ENCODE results near the gene TBC1D17.

The TBC1D17 gene

DNA sequence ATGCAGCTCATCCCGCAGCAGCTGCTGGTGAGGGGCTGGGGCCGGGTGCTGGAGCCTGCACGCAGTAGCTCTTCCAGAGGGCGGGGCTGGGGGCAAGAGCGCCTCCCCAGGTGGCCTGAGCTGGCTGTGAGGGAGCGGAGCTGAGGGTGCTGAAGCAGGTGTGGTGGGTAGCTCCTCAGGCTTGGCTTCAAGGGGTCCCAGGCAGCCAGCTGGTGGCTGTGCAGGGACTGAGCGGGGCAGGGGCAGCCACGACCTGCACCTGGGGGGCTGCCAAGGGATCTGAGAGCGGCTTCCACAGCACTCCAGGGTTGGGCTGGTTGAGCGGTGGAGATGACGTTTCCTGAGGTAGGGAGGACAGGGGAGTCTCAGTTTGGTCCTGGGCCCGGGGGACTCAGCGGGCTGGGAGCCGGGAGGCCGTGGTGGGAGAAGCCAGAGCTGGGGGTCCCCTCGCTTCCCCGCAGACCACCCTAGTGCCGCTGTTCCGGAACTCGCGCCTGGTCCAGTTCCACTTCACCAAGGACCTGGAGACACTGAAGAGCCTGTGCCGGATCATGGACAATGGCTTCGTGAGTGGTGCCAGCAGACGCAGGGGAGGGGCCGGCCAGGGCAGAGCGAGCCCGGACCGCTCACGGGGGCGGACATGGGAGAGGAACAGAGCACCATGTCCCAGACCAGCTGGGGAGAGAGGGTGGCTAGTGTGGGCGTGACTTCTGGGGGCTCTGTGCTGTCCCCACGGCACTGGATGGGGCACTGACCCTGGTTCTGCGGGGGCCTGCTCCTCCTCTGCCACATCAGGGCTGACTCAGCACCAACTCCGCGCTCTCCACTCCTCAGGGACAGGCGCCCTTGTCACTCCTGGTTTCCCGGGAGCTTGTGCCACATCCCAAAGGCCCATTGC, 19.2 kb upstream of the TBC1D17 start:
- no peak overlapping the region for H3K27ac ChIP-seq
- H3K4me3 ChIP-seq, result no peak overlapping the region

DNA sequence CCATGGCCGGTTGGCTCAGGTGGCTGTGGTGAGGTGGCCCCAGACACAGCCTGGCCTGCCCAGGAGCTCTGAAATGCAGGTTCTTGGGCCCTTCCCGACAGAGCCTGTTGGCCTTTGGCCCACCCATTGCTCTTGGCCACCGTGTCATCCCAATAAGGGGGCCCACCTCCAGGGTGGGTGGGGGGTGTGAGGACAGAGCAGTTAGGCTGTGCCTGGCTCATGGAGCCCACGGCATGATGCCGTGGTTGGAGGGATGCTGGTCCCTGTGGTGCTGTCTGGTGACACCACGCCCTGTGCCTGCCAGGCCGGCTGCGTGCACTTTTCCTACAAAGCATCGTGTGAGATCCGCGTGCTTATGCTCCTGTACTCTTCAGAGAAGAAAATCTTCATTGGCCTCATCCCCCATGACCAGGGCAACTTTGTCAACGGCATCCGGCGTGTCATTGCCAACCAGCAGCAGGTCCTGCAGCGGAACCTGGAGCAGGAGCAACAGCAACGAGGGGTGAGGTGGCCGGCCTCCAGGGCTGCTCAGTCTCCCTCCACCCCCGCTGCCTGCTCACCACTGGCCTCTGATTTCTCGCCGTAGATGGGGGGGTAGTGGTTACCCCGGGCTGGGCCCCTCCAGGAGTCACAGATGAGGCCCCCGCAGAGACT, 17.7 kb upstream of the TBC1D17 start:
- no peak overlapping the region for H3K4me3 ChIP-seq
- peak overlapping the region in 1 of 21 experiments; percentile 32 for H3K27ac ChIP-seq

DNA sequence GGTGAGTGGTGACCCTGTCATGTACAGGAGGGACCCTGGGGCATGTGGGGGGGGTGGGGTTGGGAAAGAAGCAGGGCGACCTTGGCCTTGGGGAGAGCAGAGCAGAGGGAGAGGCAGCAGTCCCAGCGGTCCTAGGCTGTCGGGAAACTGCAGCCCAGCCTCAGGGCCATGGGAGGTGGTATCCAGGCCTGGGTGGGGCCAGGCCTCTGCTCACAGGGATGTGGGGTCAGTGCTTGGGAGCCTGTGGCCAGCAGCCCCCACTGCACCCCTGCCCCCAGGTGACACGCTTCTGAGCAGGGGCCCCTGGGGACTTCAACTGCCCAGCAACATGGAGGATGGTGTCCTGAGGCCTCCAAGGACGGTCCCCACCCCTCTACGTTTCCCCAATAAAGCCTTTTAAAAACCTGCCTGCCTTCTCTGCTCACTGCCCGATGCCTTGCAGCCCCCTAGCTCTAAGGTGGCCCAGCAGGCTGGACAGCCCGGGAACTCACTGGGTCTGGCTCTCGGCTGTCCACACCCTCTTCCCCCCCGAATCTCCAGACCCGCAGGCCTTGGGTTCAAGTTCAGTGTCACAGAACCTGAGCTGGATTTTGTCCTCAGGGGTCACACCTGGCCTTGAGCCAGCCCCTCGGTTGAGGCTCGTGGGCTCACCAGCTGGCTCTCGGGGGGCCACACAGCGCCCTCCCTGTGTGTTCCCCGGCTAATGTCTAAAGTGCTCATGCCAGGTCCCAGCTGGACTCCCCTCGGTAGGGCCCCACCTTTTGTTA, 17.0 kb upstream of the TBC1D17 start:
- H3K27ac ChIP-seq, result peak overlapping the region in 7 of 21 experiments; percentile 6 to 32 (median 20)

DNA sequence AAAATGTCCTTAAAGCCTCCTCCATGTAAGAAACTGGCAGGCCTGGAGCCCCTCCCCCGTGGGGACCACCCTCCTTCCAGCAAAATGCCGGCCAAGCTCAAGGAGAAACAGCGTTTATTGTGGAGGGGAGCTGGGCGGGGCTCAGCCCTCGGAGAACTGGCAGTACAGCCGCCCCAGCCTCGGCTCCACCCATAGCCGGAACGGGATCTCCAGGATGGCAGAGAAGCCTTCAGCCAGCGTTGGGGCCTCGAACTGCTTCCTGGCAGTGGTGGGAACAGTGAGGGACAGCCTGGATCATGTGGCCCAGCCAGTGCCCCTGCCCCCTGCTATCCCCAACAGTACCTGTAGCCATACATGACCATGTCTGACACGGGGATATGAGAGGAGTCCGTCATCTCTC, 16.4 kb upstream of the TBC1D17 start:
- H3K4me3 ChIP-seq, result no peak overlapping the region
- peak overlapping the region in 6 of 21 experiments; percentile 6 to 31 (median 17) for H3K27ac ChIP-seq

More for the DNA sequence above, 17.0 kb upstream of the TBC1D17 start:
- no peak overlapping the region for H3K4me3 ChIP-seq

DNA sequence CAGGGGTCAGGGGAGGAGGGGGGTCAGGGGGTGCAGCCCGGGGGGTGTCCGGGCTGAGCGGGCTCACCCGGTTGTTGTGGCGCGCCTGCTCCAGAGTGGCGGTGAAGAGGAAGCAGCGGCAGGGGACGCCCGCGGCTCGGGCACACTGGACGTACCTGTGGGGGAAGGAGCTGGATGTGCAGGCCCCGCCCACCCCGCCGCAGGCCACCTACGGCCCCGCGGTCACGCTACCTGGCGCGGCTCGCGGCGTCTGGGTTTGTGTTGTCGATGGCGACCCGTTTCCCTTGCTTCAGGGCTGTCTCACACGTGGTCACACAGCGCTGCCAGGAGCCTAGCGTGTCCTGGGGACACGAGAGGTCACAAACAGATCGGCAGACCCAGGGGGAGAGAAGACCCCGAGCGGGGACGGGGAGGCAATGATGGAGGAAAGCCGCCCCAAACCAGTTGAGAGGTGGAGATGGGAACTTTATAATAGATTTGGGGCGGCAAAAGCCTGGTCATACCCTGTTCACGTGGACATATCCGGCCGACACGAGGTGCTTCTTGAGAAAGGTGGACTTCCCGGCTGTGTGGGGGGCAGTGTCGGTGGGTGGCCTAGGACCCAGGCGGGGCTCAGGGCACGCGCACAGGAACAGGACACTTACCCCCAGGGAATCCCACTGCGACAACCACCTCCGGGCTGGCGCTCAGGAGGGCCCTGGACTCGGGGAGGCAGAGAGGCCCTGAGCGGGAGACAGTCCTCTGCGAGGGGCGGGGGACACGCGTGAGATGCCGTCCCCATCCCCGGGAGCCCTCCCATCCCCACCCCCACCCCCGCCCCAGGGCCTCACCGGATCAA, 15.7 kb upstream of the TBC1D17 start:
- Histone ChIP-seq H3K4me3 (no peak overlapping the region), H3K27ac (peak overlapping the region in 3 of 21 experiments; percentile 6 to 31 (median 14))

DNA sequence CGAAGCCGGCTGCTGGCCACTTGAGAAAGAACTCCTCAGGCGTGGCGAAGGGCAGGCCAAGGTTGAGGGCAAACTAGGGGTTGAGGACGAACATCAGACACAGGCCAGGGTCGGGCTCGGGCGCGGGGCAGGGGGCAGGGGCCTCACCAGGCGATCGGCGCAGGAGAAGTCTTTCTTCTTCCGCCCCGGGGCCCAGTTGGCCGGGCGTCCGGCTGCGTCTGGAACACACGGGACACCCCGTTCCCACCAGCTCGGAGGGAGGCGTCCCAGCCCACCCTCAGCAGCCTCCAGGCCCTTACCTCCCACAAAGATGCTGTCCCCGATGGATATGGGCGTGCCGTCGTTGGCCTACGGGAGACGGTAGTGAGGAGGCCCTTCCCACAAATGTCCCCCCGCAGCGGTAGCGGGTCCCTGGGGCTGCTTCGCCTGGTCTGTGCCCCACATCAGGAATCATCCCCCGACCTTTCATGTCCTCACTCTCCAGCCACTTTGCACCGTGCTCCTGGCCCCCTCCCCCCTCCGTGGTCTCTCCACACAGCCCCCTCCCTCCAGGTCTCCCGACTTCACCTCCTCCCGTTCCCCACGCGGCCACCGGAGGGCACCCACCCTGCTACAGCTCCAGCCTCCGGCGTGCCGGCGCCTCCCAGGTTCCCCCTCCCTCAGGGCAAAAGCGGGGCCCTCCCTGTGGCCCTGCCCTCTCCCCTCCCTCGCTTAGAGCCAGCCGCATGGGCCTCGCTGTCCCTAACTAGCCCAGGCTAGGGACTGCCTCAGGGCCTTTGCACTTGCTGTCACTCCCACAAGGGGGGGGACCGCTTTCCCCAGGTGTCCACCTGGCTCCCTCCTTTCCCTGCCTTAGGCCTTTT, 14.9 kb upstream of the TBC1D17 start:
- no peak overlapping the region for H3K27ac ChIP-seq
- H3K4me3 ChIP-seq, result no peak overlapping the region

DNA sequence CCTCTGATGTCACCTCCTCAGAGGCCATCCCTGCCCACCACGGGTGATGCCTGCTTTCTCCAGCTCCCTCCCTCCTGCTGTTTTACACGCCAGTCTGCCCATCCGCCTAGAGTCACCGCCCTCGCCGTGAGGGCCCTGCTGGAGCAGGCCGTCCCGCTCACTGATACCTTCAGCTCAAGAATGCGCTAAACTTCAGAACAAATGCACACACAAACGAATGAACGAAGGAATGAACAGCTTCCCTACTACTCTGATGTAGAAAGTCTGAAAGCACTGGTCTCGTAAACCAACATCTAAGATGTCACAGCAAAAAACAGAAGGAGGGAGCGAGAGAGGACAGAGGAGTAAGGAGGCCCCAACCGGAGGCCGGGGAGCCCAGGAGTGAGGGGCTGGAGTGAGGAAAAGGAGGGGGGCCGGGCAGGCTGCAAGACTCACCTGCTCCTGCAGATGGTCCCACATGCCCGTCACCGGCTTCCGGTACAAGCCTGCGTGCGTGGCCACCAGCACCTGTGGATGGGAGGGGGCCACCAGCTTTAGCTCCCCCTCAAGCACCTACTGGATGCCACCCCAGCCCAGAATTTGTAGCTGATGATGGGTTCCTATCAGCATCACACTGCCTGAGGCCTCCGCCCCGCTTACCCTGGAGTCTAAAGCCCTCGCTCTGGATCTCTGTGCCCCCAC, 14.1 kb upstream of the TBC1D17 start:
- Histone ChIP-seq H3K27ac (no peak overlapping the region), H3K4me3 (no peak overlapping the region)

DNA sequence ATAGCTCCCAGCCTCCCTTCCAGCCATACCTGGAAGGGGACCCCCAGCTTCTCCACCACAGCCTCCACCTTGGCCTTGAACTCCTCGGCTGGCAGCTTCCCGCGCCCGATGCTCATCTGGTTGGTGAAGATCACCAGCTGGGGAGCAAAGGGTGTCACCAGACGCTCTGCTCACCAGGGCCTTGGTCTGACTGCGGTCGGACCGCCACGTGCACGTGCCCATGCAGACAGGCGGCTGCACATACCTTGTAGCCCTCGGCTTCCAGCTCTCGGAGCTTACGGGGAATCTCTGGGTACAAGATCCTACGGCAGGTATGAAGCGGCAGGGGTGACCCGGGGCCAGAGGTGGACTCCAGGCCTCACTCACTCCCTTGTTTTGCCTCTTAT, 13.6 kb upstream of the TBC1D17 start:
- no peak overlapping the region for H3K27ac ChIP-seq

DNA sequence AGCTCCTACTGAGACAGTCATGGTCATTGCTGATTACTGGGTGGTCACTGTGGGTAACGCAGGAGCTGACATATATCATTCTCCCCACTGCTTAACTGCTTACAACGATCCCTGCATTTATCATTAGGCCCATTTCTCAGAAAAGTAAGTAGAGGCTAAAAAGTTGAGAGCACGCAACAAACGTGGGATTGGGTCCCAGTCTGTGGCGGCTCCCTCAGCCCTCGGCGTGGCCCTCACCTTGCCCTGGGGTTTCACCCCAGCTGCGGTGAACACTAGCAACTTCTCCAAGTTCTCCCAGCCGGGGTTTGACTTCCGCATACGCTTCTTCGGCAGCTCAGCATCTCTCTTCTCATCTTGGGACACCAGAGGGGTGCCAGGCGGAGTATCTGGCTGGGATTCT, 12.6 kb upstream of the TBC1D17 start:
- no peak overlapping the region for H3K4me3 ChIP-seq
- H3K27ac ChIP-seq, result no peak overlapping the region

More for the DNA sequence above, 13.6 kb upstream of the TBC1D17 start:
- no peak overlapping the region for H3K4me3 ChIP-seq

DNA sequence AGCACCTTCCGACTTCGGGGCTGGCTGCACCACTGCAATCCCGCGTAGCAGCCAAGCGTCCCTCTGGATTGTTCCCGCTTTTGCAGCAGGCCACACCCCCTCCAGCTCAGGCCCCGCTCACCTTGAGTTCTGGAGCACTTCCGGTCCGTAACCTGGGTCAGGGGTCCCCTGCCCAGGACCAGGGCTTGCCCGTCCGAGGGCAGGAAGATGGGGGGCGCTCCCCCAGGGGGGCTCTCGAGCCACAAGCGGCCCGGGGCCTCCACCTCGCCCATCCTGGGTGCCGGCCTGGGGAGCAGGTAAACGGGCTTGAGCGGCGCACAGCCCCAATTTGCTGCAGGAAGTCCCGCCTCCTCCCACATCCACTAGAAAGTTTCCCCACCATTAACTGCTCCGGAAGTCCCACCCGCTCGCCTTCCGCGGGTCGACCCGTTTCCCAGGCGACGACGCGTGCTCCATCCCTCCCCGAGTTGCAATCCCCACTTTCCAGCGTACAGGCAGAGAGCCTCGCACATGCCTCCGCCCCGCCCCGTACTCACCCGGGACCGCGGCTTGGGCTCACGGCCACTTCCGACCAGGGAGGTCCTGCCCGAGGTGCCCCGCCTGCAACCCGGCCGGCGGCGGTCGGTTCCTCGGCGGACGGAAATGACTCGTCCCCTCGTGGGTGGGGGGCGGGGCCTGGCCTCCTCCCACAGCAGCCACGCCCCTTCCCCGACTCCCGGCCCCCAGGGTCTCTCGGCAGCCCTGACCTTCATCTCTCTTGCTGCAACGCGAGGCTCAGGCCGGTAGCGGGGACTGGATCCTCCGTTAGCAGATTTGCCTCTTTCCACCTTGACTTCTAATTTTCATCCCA, 10.3 kb upstream of the TBC1D17 start, which contains the start of gene PNKP:
TSS of gene PNKP (minus strand) at position 644 of the 850 bp plus-strand sequence. CDS start at position 272, 372 bp downstream.
- H3K27ac ChIP-seq, result peak within 1 kb of the TSS; percentile 65 to 99 (median 91)

DNA sequence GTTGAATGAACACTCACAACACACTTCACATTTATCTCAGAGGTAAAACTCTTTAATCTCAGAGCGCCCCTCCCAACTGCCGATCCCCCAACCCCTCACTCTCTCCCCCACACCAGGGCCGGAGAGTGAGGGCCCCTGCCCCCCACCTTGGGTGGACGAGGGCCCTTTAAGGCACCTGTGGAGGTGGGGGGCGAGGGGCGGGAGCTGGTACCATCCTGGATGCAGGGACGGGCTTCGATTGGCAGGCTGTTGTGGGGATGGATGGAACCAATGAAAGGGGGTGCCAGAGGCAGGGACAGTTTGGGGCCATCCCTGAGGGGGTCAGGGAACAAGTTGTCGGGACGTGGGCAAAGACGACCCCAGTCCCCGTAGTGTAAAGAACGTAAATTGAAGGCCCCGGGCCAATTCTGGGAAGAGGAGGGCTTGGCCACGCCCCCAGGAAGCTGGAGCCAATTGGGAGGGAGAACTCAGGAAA, 8.5 kb upstream of the TBC1D17 start:
- Histone ChIP-seq H3K4me3 (peak overlapping the region; percentile 6 to 53 (median 32)), H3K27ac (peak overlapping the region; percentile 10 to 99 (median 91))

More for the DNA sequence above, 10.3 kb upstream of the TBC1D17 start, which contains the start of gene PNKP:
- H3K4me3 ChIP-seq, result peak within 1 kb of the TSS; percentile 57 to 86 (median 69)

DNA sequence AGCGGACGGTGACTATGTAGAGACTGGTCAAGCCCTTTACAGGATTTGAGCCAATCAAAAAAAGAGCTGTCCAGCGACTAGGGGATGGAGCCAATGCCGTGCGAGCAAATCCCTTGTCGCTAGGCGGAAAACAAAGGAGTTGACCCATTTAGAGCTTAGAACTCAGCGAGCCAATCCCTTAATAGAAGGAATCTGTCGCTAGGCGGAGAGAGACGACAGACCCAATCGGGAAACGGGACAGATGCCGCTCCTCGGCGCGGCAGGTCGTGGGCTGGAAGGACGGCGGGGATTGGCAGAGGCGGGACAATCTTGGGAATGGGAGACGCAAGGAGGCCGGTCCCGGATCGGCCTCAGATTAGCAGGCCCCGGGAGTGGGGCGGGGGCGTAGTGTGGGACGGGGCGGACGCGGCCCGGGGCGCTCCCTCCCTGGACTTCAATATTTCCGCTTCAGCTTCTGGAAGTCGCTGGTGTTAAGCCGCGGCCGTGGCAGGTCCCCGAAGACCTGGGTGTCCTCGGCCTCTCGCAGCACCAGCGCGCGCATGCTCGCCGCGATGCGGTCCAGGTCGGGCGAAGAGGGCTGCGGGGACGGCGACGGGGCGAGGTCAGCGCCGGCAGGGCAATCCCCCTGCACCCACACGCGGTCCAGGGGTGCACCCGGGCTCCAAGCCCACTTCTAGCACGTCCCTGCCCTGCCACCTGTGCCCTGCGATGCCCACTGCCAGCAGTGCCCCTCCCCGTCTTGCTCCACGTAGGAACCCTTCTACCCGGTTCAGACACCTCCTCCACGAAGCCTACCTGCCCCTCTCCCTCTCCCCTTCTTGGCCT, 7.8 kb upstream of the TBC1D17 start:
- peak overlapping the region; percentile 36 to 55 (median 48) for H3K4me3 ChIP-seq
- peak overlapping the region; percentile 52 to 99 (median 93) for H3K27ac ChIP-seq

DNA sequence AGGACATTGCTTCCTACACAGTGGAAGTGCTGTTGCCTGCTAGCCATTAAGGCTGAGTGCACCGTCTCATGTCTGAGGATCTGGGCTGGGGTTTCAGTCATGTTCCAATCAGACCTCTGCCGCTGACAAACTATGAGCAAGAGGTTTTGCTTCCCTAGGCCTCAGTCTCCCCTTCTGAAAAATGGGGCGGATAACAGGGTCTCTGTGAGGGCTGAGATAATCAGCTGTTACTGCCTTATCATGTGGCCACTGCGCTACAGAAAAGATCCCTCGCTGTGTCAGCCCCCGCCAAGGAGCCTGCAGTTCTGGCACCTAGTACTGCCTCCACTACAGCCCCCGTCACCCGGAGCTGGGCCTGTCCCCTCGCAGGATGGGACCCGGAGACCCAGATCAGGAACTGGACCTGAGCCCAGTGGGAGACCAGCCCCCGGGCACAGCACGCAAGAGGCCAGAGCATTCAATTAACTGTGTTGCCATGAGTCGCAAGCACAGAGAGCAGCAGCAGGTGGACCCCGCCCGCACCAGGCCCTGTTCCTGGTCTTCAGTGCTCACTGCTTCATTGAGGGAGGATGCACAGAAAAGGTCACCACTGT, 7.1 kb upstream of the TBC1D17 start:
- peak overlapping the region in 20 of 21 experiments; percentile 76 to 99 (median 92) for H3K27ac ChIP-seq

DNA sequence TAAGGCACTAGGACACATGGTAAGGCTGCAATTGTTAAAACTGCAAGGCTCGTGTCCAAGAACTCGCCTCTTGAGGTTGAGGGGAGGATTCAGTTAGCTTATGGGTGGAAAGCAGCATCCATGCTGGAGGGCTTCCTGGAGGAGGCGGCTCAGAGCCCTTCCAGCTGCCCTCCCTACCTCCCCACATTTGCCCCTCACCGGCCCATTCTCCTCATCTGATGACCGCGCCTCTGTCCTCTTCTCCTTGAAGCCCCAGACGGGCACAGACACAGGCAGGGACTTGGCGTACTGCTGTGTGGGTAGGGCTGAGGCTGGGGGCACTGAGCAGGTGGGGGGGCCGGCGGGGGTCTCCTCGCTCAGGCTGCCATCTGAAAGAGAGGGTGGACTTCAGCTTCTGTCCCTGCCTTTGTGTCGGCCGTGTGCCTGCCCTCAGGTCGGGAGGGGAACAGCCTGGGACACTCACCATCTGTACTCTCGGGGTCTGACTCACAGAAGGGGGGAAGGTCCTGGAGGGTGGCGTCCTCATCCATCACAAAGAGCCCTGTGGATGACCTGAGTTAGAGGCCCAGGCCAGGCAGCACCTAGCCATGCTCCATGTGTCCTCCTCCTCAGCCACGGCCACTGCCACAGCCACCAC, 6.0 kb upstream of the TBC1D17 start:
- Histone ChIP-seq H3K27ac (peak overlapping the region in 1 of 21 experiments; percentile 7), H3K4me3 (no peak overlapping the region)

More for the DNA sequence above, 7.1 kb upstream of the TBC1D17 start:
- peak overlapping the region in 6 of 7 experiments; percentile 36 to 55 (median 50) for H3K4me3 ChIP-seq
